Liver (tissue), 9 donors: ENCODE data around the gene TAP1. TPM values are rescaled to one million over a fixed set of nuclear protein-coding genes. Genes with fewer than 3 reads are reported as not detected.

Experiments used
- DNase-seq: peaks from one replicate; pipeline ENCODE4 v3.0.0-alpha.2; 2017; ENCODE audit warnings: low spot score
- H3K27ac ChIP-seq, 2 donors: one replicate each; pipeline ENCODE4 v1.7.0; 2013; ENCODE audit warnings: inconsistent platforms in 2 of 2, low read length in 2 of 2, control low read depth in 1 of 2, low read depth in 1 of 2, mild to moderate bottlenecking in 1 of 2
- H3K27me3 ChIP-seq, 4 donors: one replicate each; pipeline versions ENCODE4 v1.6.1 to v1.7.0; 2013; ENCODE audit warnings: low read length in 3 of 4, inconsistent platforms in 1 of 4, mild to moderate bottlenecking in 1 of 4, moderate library complexity in 1 of 4; ENCODE audit not compliant: control insufficient read depth in 4 of 4, insufficient read depth in 4 of 4
- H3K36me3 ChIP-seq, 4 donors: one replicate each; pipeline versions ENCODE4 v1.6.1 to v1.7.0; 2013; ENCODE audit warnings: low read length in 3 of 4, mild to moderate bottlenecking in 3 of 4, low read depth in 1 of 4, moderate library complexity in 1 of 4; ENCODE audit not compliant: control insufficient read depth in 4 of 4, insufficient read depth in 3 of 4
- H3K4me1 ChIP-seq, 4 donors: one replicate each; pipeline versions ENCODE4 v1.6.1 to v1.7.0; 2013; ENCODE audit warnings: low read length in 3 of 4, mild to moderate bottlenecking in 3 of 4, moderate library complexity in 1 of 4; ENCODE audit not compliant: control insufficient read depth in 4 of 4, insufficient read depth in 4 of 4
- H3K4me3 ChIP-seq, 3 donors: one replicate each; pipeline versions ENCODE4 v1.6.1 to v1.7.0; 2013; ENCODE audit warnings: low read length in 3 of 3, control low read depth in 1 of 3, low read depth in 1 of 3, mild to moderate bottlenecking in 1 of 3
- H3K9ac ChIP-seq, 2 donors: one replicate each; pipeline ENCODE4 v1.7.0; 2013; ENCODE audit warnings: low read length in 2 of 2, mild to moderate bottlenecking in 2 of 2, moderate library complexity in 2 of 2, control low read depth in 1 of 2, low read depth in 1 of 2
- H3K9me3 ChIP-seq, 4 donors: one replicate each; pipeline versions ENCODE4 v1.6.1 to v1.7.0; 2013; ENCODE audit warnings: low read length in 3 of 4; ENCODE audit not compliant: control insufficient read depth in 4 of 4
- EGR1 ChIP-seq, 2 donors: IDR thresholded peaks; 2 replicates each; pipeline ENCODE4 v1.6.1; 2016 to 2018; ENCODE audit warnings: antibody characterized with exemption in 2 of 2, low read depth in 2 of 2
- FOXA1 ChIP-seq: IDR thresholded peaks from 2 replicates; pipeline ENCODE4 v1.6.1; 2016; ENCODE audit warnings: antibody characterized with exemption
- FOXA2 ChIP-seq: IDR thresholded peaks from 2 replicates; pipeline ENCODE4 v1.6.1; 2016; ENCODE audit warnings: antibody characterized with exemption
- GABPA ChIP-seq, 2 donors: IDR thresholded peaks in 1 of 2; conservative IDR thresholded peaks in 1 of 2; 2 replicates each; pipeline ENCODE4 v1.6.1; 2016; ENCODE audit warnings: antibody characterized with exemption in 2 of 2, mild to moderate bottlenecking in 1 of 2, moderate library complexity in 1 of 2
- HNF4G ChIP-seq: IDR thresholded peaks from 2 replicates; pipeline ENCODE4 v1.6.1; 2016; ENCODE audit warnings: antibody characterized with exemption
- JUND ChIP-seq, 2 donors: IDR thresholded peaks; 2 replicates each; pipeline ENCODE4 v1.6.1; 2016; ENCODE audit warnings: antibody characterized with exemption in 2 of 2
- NR2F2 ChIP-seq: IDR thresholded peaks from 2 replicates; pipeline ENCODE4 v1.6.1; 2016; ENCODE audit warnings: antibody characterized with exemption
- RAD21 ChIP-seq, 2 donors: IDR thresholded peaks; 2 replicates each; pipeline ENCODE4 v1.6.1; 2016; ENCODE audit warnings: antibody characterized with exemption in 2 of 2, mild to moderate bottlenecking in 2 of 2
- RXRA ChIP-seq, 2 donors: IDR thresholded peaks; 2 replicates each; pipeline ENCODE4 v1.6.1; 2017 to 2018; ENCODE audit warnings: antibody characterized with exemption in 2 of 2, mild to moderate bottlenecking in 1 of 2
- SP1 ChIP-seq: IDR thresholded peaks from 2 replicates; pipeline ENCODE4 v1.6.1; 2018; ENCODE audit warnings: antibody characterized with exemption, mild to moderate bottlenecking
- WGBS: extraction: QIAGEN DNeasy Blood & Tissue Kit; methylation state at CpG from one replicate; pipeline ENCODE4 v1.1.7; 2013; 5-methylcytosine and 5-hydroxymethylcytosine counted together
- polyA plus RNA-seq, 2 donors: library from polyadenylated mRNA; stranded (reverse) in 1 of 2; unstranded in 1 of 2; fragments of 200-250 nt in 1 of 2; fragments of >200 nt in 1 of 2; fragmentation: Nextera tagmentation in 1 of 2; extraction: Ambion mirVana in 1 of 2; gene quantifications; one replicate each; pipeline versions ENCODE4 v1.2.1 to v1.2.3, GENCODE V29; 2013 to 2015
- total RNA-seq, 2 donors: library from RNA; depleted of rRNA; stranded (reverse); fragments of >200 nt; gene quantifications; one replicate each; pipeline ENCODE4 v1.2.3, GENCODE V29; 2014
- TF ChIP-seq, protein P1 (sequence below): fragments of 150-350 bp; IDR thresholded peaks from 2 replicates; pipeline ENCODE4 v1.5.1; 2017; ENCODE audit warnings: improper control_type of control experiment, low read depth, low read length; ENCODE audit not compliant: missing input control
- TF ChIP-seq, protein P2 (sequence below): IDR thresholded peaks from 2 replicates; pipeline ENCODE4 v1.6.1; 2016; ENCODE audit warnings: antibody characterized with exemption
- TF ChIP-seq, protein P3 (sequence below): IDR thresholded peaks from 2 replicates; pipeline ENCODE4 v1.6.1; 2016; ENCODE audit warnings: antibody characterized with exemption
- TF ChIP-seq, protein P4 (sequence below): IDR thresholded peaks from 2 replicates; pipeline ENCODE4 v1.6.1; 2016; ENCODE audit warnings: antibody characterized with exemption
- donor health status: healthy.
- donor health status: healthy.
- donor health status: healthy.
- donor health status: healthy.
- donor health status: healthy.

TAP1 gene
- total and polyA plus RNA-seq, 4 donors, result 9.8 to 18.2 (median 12.3) TPM

DNA sequence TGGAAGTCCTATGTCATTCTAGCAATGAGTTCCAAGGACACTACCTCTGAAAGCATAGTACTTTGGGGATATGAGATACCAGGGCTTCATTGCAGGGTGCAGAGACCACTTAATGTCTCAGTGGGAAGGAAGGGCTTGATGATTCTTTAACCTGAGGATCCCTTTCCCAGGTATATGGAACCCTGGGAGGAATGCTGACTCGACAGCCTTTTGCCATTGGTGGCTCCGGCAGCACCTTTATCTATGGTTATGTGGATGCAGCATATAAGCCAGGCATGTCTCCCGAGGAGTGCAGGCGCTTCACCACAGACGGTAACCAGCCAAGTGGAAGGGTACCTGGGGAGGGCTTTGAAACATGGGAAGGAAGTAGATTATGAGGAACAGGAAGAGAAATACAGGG is 4.7 kb upstream of the TAP1 start:
- 91% methylated on average over 5 of the region's 5 CpGs for WGBS
- H3K9me3 ChIP-seq, result no peaks in the 10 kb centered on the region
- H3K4me3 ChIP-seq, result no peak overlapping the region
- no peak overlapping the region for H3K27ac ChIP-seq
- H3K36me3 ChIP-seq, result peaks cover 2 to 24% (median 21%) of the 10 kb centered on the region in 4 donors
- no peak overlapping the region for H3K9ac ChIP-seq
- H3K27me3 ChIP-seq, result no peaks in the 10 kb centered on the region
- H3K4me1 ChIP-seq, result peaks cover 4 to 7% (median 6%) of the 10 kb centered on the region in 4 donors
- DNase-seq, result no peak
- no peak for TF ChIP-seq NR2F2
- TF ChIP-seq, protein P1, sequence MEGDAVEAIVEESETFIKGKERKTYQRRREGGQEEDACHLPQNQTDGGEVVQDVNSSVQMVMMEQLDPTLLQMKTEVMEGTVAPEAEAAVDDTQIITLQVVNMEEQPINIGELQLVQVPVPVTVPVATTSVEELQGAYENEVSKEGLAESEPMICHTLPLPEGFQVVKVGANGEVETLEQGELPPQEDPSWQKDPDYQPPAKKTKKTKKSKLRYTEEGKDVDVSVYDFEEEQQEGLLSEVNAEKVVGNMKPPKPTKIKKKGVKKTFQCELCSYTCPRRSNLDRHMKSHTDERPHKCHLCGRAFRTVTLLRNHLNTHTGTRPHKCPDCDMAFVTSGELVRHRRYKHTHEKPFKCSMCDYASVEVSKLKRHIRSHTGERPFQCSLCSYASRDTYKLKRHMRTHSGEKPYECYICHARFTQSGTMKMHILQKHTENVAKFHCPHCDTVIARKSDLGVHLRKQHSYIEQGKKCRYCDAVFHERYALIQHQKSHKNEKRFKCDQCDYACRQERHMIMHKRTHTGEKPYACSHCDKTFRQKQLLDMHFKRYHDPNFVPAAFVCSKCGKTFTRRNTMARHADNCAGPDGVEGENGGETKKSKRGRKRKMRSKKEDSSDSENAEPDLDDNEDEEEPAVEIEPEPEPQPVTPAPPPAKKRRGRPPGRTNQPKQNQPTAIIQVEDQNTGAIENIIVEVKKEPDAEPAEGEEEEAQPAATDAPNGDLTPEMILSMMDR, result no peak
- TF ChIP-seq RAD21 (IDR thresholded peaks at IDR 0.05), result no peak
- no peak for TF ChIP-seq RXRA (IDR thresholded peaks at IDR 0.05)
- TF ChIP-seq, protein P2, sequence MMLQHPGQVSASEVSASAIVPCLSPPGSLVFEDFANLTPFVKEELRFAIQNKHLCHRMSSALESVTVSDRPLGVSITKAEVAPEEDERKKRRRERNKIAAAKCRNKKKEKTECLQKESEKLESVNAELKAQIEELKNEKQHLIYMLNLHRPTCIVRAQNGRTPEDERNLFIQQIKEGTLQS, result no peak
- TF ChIP-seq EGR1 (IDR thresholded peaks at IDR 0.05; ENCODE audit: low read depth in 2 of 2), result no peak

DNA sequence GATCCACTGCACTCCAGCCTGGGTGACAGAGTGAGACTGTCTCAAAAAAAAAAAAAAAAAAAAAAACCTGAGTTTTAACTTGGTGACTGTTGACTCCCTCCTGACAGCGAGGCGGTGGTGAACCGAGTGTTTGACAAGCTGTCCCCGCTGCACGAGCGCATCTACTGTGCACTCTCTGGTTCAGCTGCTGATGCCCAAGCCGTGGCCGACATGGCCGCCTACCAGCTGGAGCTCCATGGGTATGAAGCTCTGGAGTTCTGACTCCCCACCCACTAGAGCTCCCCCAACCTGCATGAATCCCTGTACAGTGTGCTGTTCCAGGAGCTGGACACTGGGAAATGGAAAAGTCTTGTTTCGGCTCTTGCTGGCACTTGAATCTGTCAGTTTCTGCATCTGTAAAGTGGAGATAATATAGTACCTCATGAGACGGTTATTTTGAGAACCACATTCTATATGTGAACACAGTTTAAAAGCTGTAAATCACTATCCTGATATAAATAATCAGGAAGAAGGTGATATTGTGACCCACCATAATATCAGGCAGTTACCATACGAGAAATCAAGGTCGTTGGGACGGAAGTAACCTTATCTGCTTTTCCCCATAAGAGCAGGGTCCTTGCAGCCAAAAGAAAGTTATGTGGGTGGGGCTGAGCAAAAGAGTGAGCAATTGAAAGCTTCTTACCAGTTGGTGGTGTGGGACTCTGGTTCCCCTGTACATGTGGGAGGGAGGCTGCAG is 3.8 kb upstream of the TAP1 start:
- TF ChIP-seq HNF4G (no peak), SP1 (no peak), RXRA (IDR thresholded peaks at IDR 0.05) (no peak), RAD21 (IDR thresholded peaks at IDR 0.05) (no peak), FOXA2 (no peak), JUND (IDR thresholded peaks at IDR 0.05) (no peak), FOXA1 (no peak), EGR1 (IDR thresholded peaks at IDR 0.05; ENCODE audit: low read depth in 2 of 2) (no peak), GABPA (IDR thresholded peaks at IDR 0.05 in 1 of 2, conservative IDR thresholded peaks at IDR 0.05 in 1 of 2) (no peak)
- TF ChIP-seq, protein P1, result no peak
- TF ChIP-seq, protein P3, sequence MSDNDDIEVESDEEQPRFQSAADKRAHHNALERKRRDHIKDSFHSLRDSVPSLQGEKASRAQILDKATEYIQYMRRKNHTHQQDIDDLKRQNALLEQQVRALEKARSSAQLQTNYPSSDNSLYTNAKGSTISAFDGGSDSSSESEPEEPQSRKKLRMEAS, result no peak
- TF ChIP-seq, protein P4, sequence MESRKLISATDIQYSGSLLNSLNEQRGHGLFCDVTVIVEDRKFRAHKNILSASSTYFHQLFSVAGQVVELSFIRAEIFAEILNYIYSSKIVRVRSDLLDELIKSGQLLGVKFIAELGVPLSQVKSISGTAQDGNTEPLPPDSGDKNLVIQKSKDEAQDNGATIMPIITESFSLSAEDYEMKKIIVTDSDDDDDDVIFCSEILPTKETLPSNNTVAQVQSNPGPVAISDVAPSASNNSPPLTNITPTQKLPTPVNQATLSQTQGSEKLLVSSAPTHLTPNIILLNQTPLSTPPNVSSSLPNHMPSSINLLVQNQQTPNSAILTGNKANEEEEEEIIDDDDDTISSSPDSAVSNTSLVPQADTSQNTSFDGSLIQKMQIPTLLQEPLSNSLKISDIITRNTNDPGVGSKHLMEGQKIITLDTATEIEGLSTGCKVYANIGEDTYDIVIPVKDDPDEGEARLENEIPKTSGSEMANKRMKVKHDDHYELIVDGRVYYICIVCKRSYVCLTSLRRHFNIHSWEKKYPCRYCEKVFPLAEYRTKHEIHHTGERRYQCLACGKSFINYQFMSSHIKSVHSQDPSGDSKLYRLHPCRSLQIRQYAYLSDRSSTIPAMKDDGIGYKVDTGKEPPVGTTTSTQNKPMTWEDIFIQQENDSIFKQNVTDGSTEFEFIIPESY, result no peak
- Histone ChIP-seq H3K9me3 (no peaks in the 10 kb centered on the region), H3K27ac (no peak overlapping the region), H3K9ac (no peak overlapping the region), H3K27me3 (no peaks in the 10 kb centered on the region), H3K4me3 (no peak overlapping the region), H3K4me1 (peaks cover 4 to 14% (median 7%) of the 10 kb centered on the region in 4 donors), H3K36me3 (peaks cover 2 to 24% (median 21%) of the 10 kb centered on the region in 4 donors)
- 91% methylated on average over 14 of the region's 14 CpGs for WGBS
- no peak for DNase-seq
